CD4-positive, alpha-beta T cell treated with Interleukin-4 for 1 hour (primary cell): Measurements from ENCODE around the gene GGPS1.
"Not testable (repeated sequence)": the region's sequence is repeated elsewhere in the genome, so short reads cannot be mapped to it uniquely, and the experiment has no call there.

ENCODE experiments used
- DNase-seq, 2 donors: peaks; one replicate each; pipeline ENCODE4 v3.0.0-alpha.2; 2020 to 2022

The GGPS1 gene

GRCh38 chr1:235328271-235329138, at the start of gene GGPS1:
TSS of gene GGPS1 (plus strand) at chr1:235328570. CDS start at chr1:235335265, 6,695 bp downstream.
- peak; percentile 99 to 100 for DNase-seq

DNA sequence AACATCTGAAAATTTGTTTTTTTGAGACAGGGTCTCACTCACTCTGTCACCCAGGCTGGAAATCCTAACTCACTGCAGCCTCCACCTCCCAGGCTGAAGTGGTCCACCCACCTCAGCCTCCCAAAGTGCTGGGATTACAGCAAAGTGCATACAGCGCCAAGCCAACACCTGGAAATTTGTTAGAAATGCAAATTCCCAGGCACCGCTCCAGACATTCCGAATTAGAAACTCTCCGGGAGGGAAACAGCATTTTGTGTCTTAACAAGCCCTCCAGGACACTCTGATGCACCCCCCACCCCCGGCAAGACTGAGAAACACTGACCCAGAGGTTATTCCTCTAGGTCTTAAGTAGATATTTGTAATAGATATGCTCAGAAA, 49.5 kb upstream of the GGPS1 start:
- DNase-seq = no peak

- DNase-seq = no peak
Measured at GRCh38 chr1:235279694-235280093, 48.7 kb upstream of the GGPS1 start.

DNA sequence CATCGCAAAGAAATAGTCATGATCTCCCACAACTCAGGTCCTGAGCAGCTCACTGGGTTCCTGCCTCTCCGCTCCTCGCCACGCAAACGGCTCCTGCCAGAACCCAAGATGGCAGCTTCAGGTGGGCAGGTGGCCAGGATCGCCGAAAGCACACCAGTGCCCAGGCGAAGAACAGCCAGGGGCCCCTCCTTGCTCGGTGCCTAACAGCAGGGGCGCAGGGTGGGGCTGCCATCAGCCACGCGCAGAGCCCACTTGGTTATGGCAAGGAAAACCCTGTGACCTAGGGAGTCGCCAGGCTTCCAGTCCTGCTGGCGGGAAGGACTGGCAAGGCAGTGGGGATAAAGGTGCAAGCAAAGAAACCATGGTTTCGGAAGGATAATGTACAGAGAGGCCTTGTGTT, 47.9 kb upstream of the GGPS1 start:
- no peak for DNase-seq

GRCh38 chr1:235283636-235284035, 44.7 kb upstream of the GGPS1 start:
- not testable (repeated sequence) for DNase-seq

DNA sequence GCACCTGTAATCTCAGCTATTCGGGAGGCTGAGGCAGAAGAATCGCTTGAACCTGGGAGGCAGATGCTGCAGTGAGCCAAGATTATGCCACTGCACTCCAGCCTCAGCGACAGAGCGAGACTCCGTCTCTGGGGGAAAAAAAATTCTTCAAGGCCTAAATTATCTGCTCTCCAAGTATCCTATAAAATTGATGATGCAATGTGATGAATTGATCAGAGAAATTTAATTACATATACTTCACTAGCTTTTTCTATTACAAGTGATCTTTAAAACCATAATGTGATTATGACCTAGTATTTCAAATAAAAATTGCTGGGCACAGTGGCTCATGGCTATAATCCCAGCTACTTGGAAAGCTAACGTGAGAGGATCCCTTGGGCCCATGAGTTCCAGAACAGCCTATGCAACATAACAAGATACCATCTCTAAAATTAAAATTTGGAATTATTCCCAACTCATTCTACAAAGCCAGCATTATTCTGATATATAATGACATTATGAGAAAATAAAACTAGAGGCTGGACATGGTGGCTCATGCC, 44.1 kb upstream of the GGPS1 start:
- DNase-seq = no peak

- no peak for DNase-seq
Measured at GRCh38 chr1:235286667-235287066, 41.7 kb upstream of the GGPS1 start.

DNA sequence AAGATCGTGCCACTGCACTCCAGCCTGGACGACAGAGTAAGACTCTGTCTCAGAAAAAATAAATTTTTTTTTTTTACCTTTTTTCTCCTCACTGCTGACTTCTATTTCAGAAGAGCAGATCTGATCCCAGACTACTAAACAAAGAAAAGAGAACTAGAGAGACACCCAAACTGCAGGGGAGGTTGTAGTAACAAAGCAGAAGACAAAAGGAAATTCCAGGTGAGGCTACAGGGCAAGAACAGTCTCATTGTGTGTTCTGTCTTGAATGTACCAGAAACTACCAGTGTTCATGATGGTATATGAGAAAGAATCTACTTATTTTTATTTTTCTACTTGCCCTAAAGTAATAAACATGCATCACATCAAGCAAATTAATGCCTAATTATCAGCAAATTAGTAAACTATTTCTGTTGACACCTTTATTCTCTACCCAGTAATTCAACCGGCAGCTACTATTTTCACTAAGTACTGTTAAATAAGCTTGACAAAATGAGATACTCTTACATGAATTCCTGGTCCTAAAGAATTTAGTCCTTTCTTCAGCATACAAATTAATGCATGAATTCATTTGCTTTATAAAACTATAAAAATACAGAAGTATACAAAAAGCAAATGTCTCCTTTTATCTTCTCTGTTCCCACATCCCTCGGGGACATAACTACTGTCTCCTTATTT, 41.0 kb upstream of the GGPS1 start:
- no peak for DNase-seq

- no peak for DNase-seq
Measured at GRCh38 chr1:235289859-235290739, 38.3 kb upstream of the GGPS1 start.

DNA sequence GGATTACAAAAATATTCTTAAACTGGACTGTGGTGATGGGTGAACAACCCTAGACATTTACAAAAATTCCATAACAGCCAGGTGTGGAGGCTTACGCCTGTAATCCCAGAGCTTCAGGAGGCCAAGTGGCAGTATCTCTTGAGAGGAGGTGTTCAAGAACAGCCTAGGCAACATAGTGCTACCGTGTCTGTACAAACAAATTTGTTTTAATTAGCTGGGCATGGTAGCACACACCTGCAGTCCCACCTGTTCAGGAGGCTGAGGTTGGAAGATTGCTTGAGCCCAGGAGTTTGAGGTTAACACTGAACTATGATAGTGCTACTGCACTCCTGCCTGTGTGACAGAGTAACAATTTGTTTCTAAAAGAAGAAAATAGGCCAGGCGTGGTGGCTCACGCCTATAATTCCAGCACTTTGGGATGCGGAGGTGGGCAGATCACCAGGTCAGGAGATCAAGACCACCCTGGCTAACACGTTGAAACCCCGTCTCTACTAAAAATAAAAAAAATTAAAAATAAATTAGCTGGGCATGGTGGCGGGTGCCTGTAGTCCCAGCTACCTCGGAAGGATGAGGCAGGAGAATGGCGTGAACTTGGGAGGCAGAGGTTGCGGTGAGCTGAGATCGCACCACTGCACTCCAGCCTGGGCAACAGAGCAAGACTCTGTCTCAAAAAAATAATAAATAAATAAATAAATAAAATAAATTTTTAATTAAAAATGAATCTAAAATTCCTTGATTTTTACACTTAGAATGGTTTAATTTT, 37.4 kb upstream of the GGPS1 start:
- no peak for DNase-seq

GRCh38 chr1:235291599-235292091, 36.7 kb upstream of the GGPS1 start:
- DNase-seq = no peak

DNA sequence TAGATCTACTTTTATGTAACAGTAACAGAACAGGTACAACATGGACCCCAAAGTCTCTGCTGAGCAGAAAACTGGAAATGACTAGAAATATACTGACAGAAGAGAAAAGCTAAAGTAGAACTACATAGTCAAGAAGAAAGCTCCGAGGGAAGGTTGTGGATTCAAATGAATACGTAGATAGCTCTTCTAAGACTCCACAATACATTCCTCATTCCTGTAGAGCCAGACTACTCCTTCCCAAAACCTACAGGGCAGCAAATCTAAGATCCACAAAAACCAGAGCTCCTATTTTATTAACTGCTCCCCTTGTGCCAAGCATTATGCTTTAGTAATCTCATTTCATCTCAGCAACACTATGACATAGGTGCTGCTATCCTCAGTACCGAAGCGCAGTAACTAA, 35.6 kb upstream of the GGPS1 start:
- no peak for DNase-seq

- no peak for DNase-seq
Measured at GRCh38 chr1:235293322-235293942, 34.9 kb upstream of the GGPS1 start.

DNA sequence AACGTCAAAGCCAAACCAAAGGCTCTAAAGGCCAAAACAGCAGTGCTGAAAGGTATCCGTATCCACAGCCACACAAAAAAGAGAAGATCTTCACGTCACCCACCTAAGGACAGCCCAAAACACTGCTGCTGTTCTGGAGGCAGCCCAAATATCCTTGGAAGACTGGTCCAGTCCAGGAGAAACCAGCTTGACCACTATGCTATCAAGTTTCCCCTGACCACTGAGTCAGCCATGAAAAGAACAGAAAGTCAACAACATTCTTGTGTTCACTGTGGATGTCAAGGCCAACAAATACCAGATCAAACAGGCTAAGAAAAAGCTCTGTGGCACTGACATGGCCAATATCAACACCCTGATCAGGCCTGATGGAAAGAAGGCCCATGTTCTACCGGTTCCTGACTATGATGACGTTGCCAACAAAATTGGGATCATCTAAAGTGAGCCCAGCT, 32.4 kb upstream of the GGPS1 start:
- no peak for DNase-seq

DNA sequence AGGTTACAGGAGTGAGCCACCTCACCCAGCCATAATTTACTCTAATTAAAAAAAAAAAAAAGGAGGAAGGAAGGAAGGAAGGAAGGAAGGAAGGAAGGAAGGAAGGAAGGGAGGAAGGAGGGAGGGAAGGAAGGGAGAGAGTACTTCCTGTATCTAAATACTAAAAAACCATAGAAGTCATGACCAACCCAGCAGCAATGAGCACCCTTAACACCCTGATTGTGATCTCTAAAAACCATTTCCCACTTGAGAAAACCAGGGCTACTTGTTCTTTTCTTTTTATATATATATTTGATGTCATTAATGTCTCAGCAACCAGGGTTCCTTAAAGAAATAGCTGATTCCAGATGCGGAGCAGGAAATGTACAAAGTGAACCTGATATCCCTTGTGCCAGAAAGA, 31.6 kb upstream of the GGPS1 start:
- DNase-seq = peak in 1 of 2 donors; percentile 51

GRCh38 chr1:235297579-235297978, 30.8 kb upstream of the GGPS1 start:
- DNase-seq = peak in 1 of 2 donors; percentile 88

DNA sequence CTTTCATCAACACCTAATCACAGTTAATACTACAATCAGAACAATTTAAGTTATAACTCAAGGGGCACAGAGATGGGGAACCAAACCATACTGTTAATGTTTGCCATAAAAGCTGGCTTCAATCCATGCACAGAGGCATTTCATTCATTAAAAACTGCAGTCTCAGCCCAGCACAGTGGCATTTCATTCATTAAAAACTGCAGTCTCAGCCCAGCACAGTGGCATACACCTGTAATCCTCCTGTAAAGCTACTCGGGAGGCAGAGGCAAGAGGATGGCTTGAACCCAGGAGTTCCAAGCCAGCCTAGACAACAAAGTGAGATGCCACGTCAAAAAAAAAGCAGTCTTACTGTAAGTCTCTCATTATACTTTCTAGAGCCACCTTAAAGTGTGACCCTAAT, 29.6 kb upstream of the GGPS1 start:
- no peak for DNase-seq

DNA sequence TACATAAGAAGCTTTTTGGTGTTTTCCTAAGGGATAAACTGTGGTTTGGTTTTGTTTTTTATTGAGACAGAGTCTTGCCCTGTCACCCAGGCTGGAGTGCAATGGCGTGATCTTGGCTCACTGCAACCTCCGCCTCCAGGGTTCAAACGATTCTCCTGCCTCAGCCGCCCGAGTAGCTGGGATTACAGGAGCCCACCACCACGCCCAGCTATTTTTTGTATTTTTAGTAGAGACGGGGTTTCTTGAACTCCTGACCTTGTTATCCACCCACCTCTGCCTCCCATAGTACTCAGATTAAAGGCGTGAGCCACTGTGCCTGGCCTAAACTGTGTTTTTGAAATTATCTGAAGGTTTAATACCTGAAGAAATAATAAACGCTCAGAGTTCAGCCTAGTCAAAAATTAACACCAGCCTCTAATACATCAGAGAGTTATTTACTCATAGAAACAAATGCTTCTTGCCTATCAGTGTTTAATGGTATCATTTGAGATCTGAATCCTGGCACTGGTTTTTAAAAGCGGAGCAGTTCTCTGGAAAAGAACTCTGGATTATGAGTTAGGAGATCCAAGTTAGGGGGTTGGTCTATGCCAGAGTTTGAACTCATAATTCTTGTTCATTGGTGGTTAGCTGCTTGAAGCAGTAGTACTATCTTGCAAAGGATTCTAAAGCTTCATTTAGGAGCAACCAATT, 29.1 kb upstream of the GGPS1 start:
- no peak for DNase-seq

- DNase-seq = no peak
Measured at GRCh38 chr1:235302143-235302542, 26.2 kb upstream of the GGPS1 start.

GRCh38 chr1:235304549-235305451, 23.6 kb upstream of the GGPS1 start:
- peak; percentile 47 to 83 for DNase-seq
